ENCODE measurements around the gene ZSCAN22. TPM values are rescaled to one million over a fixed set of nuclear protein-coding genes. Genes with fewer than 3 reads are reported as not detected.

The ZSCAN22 gene
- total and polyA plus RNA-seq, 2 of the 4 experiments (the other 2 are of a cell fraction), result 2.2 to 2.5 TPM

GRCh38 chr19:58366585-58367430 is 40.0 kb downstream of the ZSCAN22 start:
- Histone ChIP-seq H3K56ac (ENCODE audit: extremely low read depth, insufficient read depth, low read length) (no peak overlapping the region), H3K27ac (ENCODE audit: insufficient read depth, low read length) (no peak overlapping the region), H3K18ac (ENCODE audit: low read depth, low read length) (no peak overlapping the region), H2AFZ (replicated peaks; ENCODE audit: low read length, poor library complexity) (no peak overlapping the region), H3K9ac (ENCODE audit: low read depth, low read length) (no peak overlapping the region), H3K27me3 (ENCODE audit: control insufficient read depth, insufficient read depth, low read length) (no peaks in the 10 kb centered on the region), H3K4me2 (ENCODE audit: low read depth, low read length) (no peak overlapping the region), H4K91ac (ENCODE audit: insufficient read depth, low read depth, low read length) (no peak overlapping the region), H3K9me1 (ENCODE audit: insufficient read depth, low read length) (peaks cover 2% of the 10 kb centered on the region; the same call in 1 of the 2 replicates), H4K5ac (ENCODE audit: low read depth, low read length) (no peak overlapping the region), H2BK20ac (ENCODE audit: low read depth, low read length) (no peak overlapping the region), H3K4me1 (ENCODE audit: control insufficient read depth, insufficient read depth, low read length) (peaks cover 2% of the 10 kb centered on the region), H3K79me1 (ENCODE audit: low read depth in 1 of 2, low read length in 2 of 2) (peaks cover 0 to 1% of the 10 kb centered on the region in 2 experiments; a peak in 1 of 4 replicates), H2AK9ac (replicated peaks; ENCODE audit: low read depth, low read length, poor library complexity) (peak overlapping the region; percentile 16), H2BK120ac (ENCODE audit: low read depth, low read length) (no peak overlapping the region), H3K9me3 (ENCODE audit: control insufficient read depth, insufficient read depth, low read length) (peaks cover 3% of the 10 kb centered on the region; the same call in 1 of the 2 replicates), H3K4ac (ENCODE audit: low read depth, low read length) (no peak overlapping the region), H2BK15ac (ENCODE audit: low read depth, low read length) (no peak overlapping the region), H3K14ac (replicated peaks; ENCODE audit: low read depth, low read length) (no peak overlapping the region), H4K8ac (ENCODE audit: low read depth in 2 of 2, low read length in 2 of 2) (no peak overlapping the region), H2BK5ac (ENCODE audit: low read depth, low read length, poor library complexity, severe bottlenecking) (no peak overlapping the region), H3K36me3 (ENCODE audit: control insufficient read depth, insufficient read depth, low read length) (no peaks in the 10 kb centered on the region), H4K20me1 (ENCODE audit: insufficient read depth, low read length) (no peaks in the 10 kb centered on the region), H2AK5ac (ENCODE audit: low read depth, low read length) (no peak overlapping the region), H3K4me3 (ENCODE audit: insufficient read depth, low read depth, low read length) (no peak overlapping the region), H3K23ac (ENCODE audit: low read depth, low read length) (no peak overlapping the region)
- DNase-seq (no peak), ATAC-seq (ENCODE audit: low read depth) (no peak)
- BruUV-seq (replicated peaks), result no TSS peak
- WGBS, 2 experiments (ENCODE audit: extremely low coverage in 2 of 2, insufficient read length in 1 of 2), result 86% methylated on average over 8 of the region's 32 CpGs; no CpG with 5 or more reads in 1 of the 2 experiments
- intact Hi-C loops (cut with micrococcal nuclease), result no loop called here
- dilution Hi-C loops (cut with HindIII; ENCODE audit: low sequenced_read_pairs, unreplicated experiment), result no loop called here
- POLR2A ChIA-PET (ENCODE audit: unreplicated experiment), result no interaction called here
- CTCF ChIA-PET, result no interaction called here
- in situ Hi-C loops (cut with MboI; ENCODE audit: low sequenced_read_pairs), result no loop called here
- TF ChIP-seq, protein P1, sequence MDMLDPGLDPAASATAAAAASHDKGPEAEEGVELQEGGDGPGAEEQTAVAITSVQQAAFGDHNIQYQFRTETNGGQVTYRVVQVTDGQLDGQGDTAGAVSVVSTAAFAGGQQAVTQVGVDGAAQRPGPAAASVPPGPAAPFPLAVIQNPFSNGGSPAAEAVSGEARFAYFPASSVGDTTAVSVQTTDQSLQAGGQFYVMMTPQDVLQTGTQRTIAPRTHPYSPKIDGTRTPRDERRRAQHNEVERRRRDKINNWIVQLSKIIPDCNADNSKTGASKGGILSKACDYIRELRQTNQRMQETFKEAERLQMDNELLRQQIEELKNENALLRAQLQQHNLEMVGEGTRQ (IDR thresholded peaks at IDR 0.05; ENCODE audit: low read depth, low read length), result no peak
- no peak for TF ChIP-seq NFE2L2 (IDR thresholded peaks at IDR 0.05; ENCODE audit: low read depth, low read length)
- TF ChIP-seq MAZ (IDR thresholded peaks at IDR 0.05; ENCODE audit: borderline replicate concordance, low read depth, low read length), result no peak
- TF ChIP-seq CHD1 (IDR thresholded peaks at IDR 0.05; ENCODE audit: low read depth, low read length), result no peak
- TF ChIP-seq RCOR1 (IDR thresholded peaks at IDR 0.05; ENCODE audit: insufficient replicate concordance, low read length), result no peak
- TF ChIP-seq, protein P2, sequence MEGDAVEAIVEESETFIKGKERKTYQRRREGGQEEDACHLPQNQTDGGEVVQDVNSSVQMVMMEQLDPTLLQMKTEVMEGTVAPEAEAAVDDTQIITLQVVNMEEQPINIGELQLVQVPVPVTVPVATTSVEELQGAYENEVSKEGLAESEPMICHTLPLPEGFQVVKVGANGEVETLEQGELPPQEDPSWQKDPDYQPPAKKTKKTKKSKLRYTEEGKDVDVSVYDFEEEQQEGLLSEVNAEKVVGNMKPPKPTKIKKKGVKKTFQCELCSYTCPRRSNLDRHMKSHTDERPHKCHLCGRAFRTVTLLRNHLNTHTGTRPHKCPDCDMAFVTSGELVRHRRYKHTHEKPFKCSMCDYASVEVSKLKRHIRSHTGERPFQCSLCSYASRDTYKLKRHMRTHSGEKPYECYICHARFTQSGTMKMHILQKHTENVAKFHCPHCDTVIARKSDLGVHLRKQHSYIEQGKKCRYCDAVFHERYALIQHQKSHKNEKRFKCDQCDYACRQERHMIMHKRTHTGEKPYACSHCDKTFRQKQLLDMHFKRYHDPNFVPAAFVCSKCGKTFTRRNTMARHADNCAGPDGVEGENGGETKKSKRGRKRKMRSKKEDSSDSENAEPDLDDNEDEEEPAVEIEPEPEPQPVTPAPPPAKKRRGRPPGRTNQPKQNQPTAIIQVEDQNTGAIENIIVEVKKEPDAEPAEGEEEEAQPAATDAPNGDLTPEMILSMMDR (conservative IDR thresholded peaks at IDR 0.05; ENCODE audit: low read depth, low read length), result no peak
- no peak for TF ChIP-seq SMC3 (IDR thresholded peaks at IDR 0.05; ENCODE audit: low read depth, low read length)
- TF ChIP-seq FOS (IDR thresholded peaks at IDR 0.05; ENCODE audit: low read depth, low read length), result no peak
- TF ChIP-seq POLR2A (IDR thresholded peaks at IDR 0.05; ENCODE audit: low read depth, low read length), result no peak
- TF ChIP-seq BHLHE40 (IDR thresholded peaks at IDR 0.05; ENCODE audit: low read depth, low read length), result no peak
- no peak for TF ChIP-seq MXI1 (IDR thresholded peaks at IDR 0.05; ENCODE audit: borderline replicate concordance, low read depth, low read length)
- TF ChIP-seq RAD21 (IDR thresholded peaks at IDR 0.05; ENCODE audit: low read length), result no peak
- no peak for TF ChIP-seq CEBPB (IDR thresholded peaks at IDR 0.05; ENCODE audit: low read depth, low read length)
- TF ChIP-seq ELK1 (IDR thresholded peaks at IDR 0.05; ENCODE audit: borderline replicate concordance, low read depth, low read length), result no peak
- no peak for TF ChIP-seq MAFK (IDR thresholded peaks at IDR 0.05; ENCODE audit: low read depth, low read length)
